ENCODE data around the gene RYR2. TPM values are rescaled to one million over a fixed set of nuclear protein-coding genes. Genes with fewer than 3 reads are reported as not detected.

RYR2 gene
- polyA plus RNA-seq, 1 of the 3 experiments (the other 2 are of a cell fraction): under 0.01 TPM

DNA sequence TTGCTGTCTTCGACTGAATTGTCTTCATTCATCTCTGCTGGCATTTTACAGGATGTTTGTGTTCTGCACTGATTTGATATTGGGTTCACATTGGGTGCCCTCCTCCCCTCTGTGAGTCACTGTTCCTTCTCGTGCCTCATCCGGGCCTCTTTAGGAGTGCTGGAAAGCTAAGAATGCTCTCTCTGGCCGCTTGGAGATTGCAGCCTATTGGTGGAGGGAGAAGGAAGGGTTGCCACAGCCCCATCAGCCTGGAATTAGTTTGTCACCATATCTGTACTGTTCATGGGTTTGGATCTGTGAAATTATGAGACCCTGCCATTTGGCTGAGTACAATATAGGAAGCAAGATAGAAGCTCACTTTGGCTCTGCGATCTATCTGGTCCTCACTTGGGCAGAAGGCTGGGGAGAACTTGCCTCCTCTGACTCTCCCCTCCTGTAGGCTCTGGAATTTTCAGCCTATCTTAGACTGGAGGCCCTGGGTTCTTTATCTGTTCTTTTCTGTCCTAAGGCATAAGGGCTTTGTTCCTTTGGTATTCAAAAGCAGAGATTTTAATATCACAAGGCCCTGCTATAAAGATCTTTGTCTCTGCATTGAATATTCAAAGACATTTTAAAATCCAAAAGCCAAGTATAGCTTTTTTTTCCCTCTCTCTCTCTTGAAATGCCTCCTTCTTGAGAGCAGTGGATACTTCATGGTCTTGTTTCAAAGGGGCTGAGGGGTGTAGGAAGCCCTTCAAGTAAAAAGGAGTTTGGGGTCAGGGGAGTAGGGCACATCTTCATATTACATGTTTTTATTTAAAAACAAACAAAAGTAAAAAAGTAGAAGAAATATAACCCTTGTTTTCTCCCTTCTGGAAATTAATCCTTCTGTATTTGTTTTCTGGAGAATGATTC, 500.8 kb downstream of the RYR2 start (continued):
- TF ChIP-seq, protein P1, sequence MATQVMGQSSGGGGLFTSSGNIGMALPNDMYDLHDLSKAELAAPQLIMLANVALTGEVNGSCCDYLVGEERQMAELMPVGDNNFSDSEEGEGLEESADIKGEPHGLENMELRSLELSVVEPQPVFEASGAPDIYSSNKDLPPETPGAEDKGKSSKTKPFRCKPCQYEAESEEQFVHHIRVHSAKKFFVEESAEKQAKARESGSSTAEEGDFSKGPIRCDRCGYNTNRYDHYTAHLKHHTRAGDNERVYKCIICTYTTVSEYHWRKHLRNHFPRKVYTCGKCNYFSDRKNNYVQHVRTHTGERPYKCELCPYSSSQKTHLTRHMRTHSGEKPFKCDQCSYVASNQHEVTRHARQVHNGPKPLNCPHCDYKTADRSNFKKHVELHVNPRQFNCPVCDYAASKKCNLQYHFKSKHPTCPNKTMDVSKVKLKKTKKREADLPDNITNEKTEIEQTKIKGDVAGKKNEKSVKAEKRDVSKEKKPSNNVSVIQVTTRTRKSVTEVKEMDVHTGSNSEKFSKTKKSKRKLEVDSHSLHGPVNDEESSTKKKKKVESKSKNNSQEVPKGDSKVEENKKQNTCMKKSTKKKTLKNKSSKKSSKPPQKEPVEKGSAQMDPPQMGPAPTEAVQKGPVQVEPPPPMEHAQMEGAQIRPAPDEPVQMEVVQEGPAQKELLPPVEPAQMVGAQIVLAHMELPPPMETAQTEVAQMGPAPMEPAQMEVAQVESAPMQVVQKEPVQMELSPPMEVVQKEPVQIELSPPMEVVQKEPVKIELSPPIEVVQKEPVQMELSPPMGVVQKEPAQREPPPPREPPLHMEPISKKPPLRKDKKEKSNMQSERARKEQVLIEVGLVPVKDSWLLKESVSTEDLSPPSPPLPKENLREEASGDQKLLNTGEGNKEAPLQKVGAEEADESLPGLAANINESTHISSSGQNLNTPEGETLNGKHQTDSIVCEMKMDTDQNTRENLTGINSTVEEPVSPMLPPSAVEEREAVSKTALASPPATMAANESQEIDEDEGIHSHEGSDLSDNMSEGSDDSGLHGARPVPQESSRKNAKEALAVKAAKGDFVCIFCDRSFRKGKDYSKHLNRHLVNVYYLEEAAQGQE (IDR thresholded peaks at IDR 0.05; ENCODE audit: low read depth, low read length): no peak
- no peak for TF ChIP-seq NFIC (IDR thresholded peaks at IDR 0.05; ENCODE audit: borderline replicate concordance)
- no peak for TF ChIP-seq RCOR1 (IDR thresholded peaks at IDR 0.05; ENCODE audit: low read length)
- no peak for TF ChIP-seq CHD2 (IDR thresholded peaks at IDR 0.05; ENCODE audit: low read length, partially characterized antibody)
- no peak for TF ChIP-seq RFX5 (IDR thresholded peaks at IDR 0.05; ENCODE audit: low read length)
- TF ChIP-seq RAD21 (IDR thresholded peaks at IDR 0.05; ENCODE audit: low read length): no peak
- TF ChIP-seq TCF12 (IDR thresholded peaks at IDR 0.05): no peak
- no peak for TF ChIP-seq FOXJ3 (CRISPR knock-in tag; IDR thresholded peaks at IDR 0.05)

DNA sequence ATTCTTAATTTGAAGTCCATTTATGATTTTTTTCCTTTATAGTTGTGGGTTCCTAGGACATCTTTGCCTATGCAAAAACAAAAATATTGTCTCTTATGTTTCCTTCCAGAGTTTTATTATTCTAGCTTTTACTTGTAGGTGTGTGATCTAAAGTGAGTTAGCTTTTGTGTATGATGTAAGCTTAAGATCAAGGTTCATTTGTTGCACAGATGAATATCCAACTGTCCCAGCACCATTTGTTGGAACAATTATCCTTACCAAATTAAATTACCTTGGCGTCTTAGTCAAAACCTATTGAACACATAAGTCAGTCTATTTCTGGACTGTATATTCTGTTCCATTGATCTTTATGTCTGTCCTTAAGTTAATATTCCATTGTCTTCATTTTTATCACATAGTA, 511.1 kb downstream of the RYR2 start:
- Histone ChIP-seq H3K36me3 (replicated peaks in 1 of 2; ENCODE audit: control insufficient read depth in 1 of 2, insufficient read depth in 2 of 2, low read length in 1 of 2) (no peaks in the 10 kb centered on the region), H2AFZ (ENCODE audit: low read depth) (no peak overlapping the region), H3K9ac (no peak overlapping the region), H3K9me3 (no peaks in the 10 kb centered on the region), H3K79me2 (ENCODE audit: insufficient read depth) (no peaks in the 10 kb centered on the region), H3K4me3 (ENCODE audit: low read depth in 2 of 2, low read length in 1 of 2) (no peak overlapping the region), H3F3A (replicated peaks; ENCODE audit: insufficient read depth) (no peaks in the 10 kb centered on the region), H3K4me1 (ENCODE audit: control insufficient read depth in 1 of 2, insufficient read depth in 2 of 2, low read depth in 1 of 2, low read length in 1 of 2) (no peaks in the 10 kb centered on the region), H3K4me2 (no peak overlapping the region), H3K27ac (ENCODE audit: low read depth in 2 of 2, low read length in 1 of 2) (no peak overlapping the region), H3K9me2 (0 out of 2 replicates have a peak, but pooled peaks cover 3% of the 10 kb centered on the region), H3K27me3 (ENCODE audit: insufficient read depth) (no peaks in the 10 kb centered on the region), H4K20me1 (ENCODE audit: insufficient read depth) (no peaks in the 10 kb centered on the region)
- WGBS (ENCODE audit: low lambda C conversion rate): 37% methylated on average over 1 of the region's 1 CpG
- POLR2A ChIA-PET: no interaction called here
- CTCF ChIA-PET: no interaction called here
- no peak for DNase-seq
- TF ChIP-seq, protein P2, sequence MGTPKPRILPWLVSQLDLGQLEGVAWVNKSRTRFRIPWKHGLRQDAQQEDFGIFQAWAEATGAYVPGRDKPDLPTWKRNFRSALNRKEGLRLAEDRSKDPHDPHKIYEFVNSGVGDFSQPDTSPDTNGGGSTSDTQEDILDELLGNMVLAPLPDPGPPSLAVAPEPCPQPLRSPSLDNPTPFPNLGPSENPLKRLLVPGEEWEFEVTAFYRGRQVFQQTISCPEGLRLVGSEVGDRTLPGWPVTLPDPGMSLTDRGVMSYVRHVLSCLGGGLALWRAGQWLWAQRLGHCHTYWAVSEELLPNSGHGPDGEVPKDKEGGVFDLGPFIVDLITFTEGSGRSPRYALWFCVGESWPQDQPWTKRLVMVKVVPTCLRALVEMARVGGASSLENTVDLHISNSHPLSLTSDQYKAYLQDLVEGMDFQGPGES (IDR thresholded peaks at IDR 0.05; ENCODE audit: low read depth, low read length): no peak
- no peak for TF ChIP-seq EZH2phosphoT487 (IDR thresholded peaks at IDR 0.05; ENCODE audit: borderline replicate concordance, low read depth)
- TF ChIP-seq, protein P3, sequence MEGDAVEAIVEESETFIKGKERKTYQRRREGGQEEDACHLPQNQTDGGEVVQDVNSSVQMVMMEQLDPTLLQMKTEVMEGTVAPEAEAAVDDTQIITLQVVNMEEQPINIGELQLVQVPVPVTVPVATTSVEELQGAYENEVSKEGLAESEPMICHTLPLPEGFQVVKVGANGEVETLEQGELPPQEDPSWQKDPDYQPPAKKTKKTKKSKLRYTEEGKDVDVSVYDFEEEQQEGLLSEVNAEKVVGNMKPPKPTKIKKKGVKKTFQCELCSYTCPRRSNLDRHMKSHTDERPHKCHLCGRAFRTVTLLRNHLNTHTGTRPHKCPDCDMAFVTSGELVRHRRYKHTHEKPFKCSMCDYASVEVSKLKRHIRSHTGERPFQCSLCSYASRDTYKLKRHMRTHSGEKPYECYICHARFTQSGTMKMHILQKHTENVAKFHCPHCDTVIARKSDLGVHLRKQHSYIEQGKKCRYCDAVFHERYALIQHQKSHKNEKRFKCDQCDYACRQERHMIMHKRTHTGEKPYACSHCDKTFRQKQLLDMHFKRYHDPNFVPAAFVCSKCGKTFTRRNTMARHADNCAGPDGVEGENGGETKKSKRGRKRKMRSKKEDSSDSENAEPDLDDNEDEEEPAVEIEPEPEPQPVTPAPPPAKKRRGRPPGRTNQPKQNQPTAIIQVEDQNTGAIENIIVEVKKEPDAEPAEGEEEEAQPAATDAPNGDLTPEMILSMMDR (IDR thresholded peaks at IDR 0.05): no peak
- no peak for TF ChIP-seq MEF2A (IDR thresholded peaks at IDR 0.05; ENCODE audit: borderline replicate concordance, low read depth)
- TF ChIP-seq, protein P4, sequence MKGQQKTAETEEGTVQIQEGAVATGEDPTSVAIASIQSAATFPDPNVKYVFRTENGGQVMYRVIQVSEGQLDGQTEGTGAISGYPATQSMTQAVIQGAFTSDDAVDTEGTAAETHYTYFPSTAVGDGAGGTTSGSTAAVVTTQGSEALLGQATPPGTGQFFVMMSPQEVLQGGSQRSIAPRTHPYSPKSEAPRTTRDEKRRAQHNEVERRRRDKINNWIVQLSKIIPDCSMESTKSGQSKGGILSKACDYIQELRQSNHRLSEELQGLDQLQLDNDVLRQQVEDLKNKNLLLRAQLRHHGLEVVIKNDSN (IDR thresholded peaks at IDR 0.05; ENCODE audit: borderline replicate concordance, low read depth): no peak
- no peak for TF ChIP-seq RAD21 (IDR thresholded peaks at IDR 0.05; ENCODE audit: low read length)
- TF ChIP-seq YY1 (IDR thresholded peaks at IDR 0.05; ENCODE audit: low read depth): no peak
- no peak for TF ChIP-seq NFIC (IDR thresholded peaks at IDR 0.05; ENCODE audit: borderline replicate concordance)
- no peak for TF ChIP-seq RCOR1 (IDR thresholded peaks at IDR 0.05; ENCODE audit: low read length)
- TF ChIP-seq GABPA (IDR thresholded peaks at IDR 0.05; ENCODE audit: low read depth): no peak
- no peak for TF ChIP-seq TCF12 (IDR thresholded peaks at IDR 0.05)
- TF ChIP-seq, protein P5, sequence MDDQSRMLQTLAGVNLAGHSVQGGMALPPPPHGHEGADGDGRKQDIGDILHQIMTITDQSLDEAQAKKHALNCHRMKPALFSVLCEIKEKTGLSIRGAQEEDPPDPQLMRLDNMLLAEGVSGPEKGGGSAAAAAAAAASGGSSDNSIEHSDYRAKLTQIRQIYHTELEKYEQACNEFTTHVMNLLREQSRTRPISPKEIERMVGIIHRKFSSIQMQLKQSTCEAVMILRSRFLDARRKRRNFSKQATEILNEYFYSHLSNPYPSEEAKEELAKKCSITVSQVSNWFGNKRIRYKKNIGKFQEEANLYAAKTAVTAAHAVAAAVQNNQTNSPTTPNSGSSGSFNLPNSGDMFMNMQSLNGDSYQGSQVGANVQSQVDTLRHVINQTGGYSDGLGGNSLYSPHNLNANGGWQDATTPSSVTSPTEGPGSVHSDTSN (IDR thresholded peaks at IDR 0.05): no peak
- no peak for TF ChIP-seq TEAD4 (IDR thresholded peaks at IDR 0.05; ENCODE audit: borderline replicate concordance, insufficient read depth)
- TF ChIP-seq GATA2 (CRISPR knock-in tag; IDR thresholded peaks at IDR 0.05): no peak
- TF ChIP-seq, protein P6, sequence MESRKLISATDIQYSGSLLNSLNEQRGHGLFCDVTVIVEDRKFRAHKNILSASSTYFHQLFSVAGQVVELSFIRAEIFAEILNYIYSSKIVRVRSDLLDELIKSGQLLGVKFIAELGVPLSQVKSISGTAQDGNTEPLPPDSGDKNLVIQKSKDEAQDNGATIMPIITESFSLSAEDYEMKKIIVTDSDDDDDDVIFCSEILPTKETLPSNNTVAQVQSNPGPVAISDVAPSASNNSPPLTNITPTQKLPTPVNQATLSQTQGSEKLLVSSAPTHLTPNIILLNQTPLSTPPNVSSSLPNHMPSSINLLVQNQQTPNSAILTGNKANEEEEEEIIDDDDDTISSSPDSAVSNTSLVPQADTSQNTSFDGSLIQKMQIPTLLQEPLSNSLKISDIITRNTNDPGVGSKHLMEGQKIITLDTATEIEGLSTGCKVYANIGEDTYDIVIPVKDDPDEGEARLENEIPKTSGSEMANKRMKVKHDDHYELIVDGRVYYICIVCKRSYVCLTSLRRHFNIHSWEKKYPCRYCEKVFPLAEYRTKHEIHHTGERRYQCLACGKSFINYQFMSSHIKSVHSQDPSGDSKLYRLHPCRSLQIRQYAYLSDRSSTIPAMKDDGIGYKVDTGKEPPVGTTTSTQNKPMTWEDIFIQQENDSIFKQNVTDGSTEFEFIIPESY (IDR thresholded peaks at IDR 0.05; ENCODE audit: borderline replicate concordance, low read depth): no peak
- TF ChIP-seq NRF1 (IDR thresholded peaks at IDR 0.05; ENCODE audit: low read depth, low read length): no peak

Data from SK-N-SH (cell line).